GM19438 (cell line): ENCODE measurements around the gene ZNF423.

Experiments
- ATAC-seq: cut with Tn5 transposase; IDR thresholded peaks from one replicate; pipeline ENCODE4 v1.9.1; 2021; ENCODE audit warnings: low read depth; ENCODE audit not compliant: unreplicated experiment

Gene ZNF423

DNA sequence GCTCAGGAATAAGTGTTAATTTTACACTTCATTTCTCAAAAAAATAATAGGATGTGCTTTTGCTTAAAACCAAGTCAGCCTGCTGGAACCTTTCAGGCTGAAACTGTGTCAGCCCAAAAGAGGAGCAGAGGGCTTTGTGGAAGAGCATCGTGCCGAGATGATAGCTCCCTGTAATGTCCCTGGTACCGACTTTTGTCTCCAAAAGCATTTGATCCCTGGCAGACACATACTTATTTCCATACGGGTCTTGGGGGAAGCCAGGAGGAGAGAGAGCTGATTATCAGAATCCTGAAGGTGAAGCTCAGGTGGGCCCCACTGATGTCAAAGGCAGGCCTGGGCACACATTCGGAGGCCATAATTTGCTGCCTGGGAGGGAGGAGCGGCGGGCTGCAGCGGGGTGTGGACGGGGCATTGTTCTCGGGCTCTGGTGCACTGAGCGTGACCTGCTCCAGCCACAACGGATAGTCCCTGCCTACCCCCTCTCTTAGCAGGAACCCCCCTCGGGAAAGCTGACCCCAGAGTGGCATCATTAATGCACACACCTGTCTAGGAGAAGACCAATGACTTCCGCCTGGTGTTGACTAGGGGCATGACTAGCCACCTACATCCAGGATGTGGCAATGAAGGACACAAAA lies 326.4 kb downstream of the ZNF423 start:
- no peak for ATAC-seq

DNA sequence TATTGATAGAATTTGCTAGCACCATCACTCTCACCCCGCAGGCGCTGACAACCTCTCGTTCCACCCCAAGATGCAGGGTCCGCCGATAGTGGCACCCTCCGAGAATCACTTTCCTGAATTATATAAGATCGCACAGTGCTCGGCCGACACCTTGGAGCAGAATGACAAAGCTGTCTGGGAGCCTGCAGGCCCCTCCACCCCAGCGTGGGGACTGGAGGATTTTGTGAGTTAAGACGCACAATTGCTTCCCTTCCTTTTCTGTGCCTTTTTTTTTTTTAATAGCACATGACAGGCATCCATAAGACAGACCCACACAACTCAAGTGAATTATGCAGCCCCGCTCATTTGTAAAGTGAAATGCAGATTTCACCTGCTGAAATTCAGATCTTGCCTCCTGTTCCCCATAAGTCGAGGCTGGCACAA lies 327.0 kb downstream of the ZNF423 start:
- no peak for ATAC-seq

DNA sequence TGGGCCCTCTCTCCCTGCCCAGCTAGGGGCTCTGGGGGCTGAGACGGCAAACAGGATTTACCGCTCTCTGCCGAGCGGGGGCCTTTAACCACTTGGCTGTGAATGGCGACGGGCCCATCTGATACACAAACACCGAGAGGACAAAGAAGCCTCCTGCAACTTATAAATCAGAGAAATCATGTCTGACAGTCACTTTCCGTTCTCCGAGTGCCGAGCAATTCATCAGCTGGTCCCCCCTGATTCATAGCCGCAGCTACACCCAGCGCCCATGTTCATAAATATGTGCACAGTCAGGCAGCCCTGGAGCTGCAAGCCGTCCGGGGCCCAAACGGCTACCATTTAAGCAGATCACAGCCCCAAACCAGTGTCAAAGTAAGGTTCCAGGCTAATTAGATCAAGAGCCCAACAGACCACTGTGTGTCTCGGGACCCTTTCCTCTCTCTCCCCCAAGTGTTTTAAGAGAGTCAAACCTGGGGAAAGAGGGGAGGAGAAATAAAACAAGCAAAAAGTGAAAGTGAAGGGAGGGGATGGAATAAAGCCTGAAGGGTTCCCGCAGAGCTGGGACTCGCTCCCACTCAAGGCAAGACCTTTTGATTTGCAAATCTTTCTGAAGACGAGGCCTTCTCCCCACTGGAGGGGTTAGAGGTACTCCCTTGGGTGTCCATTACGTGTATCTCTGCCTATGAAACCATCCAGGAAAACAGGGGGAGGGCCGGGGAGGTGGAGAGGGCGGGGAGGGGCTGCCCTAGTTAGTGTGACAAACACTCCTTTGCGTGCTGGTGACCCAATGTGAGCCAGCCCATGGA lies 327.6 kb downstream of the ZNF423 start:
- no peak for ATAC-seq

DNA sequence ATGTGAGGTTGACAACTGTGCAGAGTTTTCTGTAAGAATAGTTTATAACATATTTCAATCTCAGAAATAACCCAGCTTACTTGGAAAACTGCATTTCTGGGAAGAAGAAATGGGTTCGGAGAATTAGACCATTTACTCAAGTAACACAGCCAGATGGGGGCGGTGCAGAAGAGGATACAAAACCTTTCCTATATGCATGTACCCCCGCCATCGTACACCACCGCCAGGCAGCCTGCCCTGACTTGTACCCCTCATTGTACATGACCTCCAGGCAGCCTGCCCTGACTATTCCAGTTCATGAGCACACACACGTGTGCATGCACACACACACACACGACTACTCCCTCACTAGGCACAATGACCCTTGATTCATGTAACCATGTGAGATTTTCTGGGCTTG lies 328.3 kb downstream of the ZNF423 start:
- ATAC-seq = no peak

DNA sequence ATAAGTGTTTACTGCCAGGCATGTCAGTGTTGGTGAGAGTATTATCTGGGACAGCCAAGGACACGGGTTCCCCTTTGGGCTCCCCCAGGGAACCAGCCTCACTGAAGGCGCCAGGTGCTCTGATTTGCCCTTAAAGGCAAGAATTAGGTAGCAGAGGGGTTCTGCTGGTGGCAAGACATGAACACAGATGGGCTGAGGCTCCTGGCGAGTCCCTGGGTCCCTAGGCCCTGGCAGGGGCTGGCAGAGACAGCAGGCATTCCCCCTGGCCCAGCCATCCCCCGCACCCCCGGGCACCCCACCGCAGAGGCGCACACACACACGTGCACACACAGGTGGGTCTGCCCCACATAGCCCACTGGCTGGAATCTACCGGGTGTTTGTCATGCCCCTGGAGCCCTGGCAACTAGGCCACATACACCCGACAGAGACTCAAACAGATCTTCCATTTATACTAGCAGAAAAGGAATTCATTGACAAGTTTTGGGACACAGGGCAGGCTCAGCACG lies 329.0 kb downstream of the ZNF423 start:
- ATAC-seq = no peak

DNA sequence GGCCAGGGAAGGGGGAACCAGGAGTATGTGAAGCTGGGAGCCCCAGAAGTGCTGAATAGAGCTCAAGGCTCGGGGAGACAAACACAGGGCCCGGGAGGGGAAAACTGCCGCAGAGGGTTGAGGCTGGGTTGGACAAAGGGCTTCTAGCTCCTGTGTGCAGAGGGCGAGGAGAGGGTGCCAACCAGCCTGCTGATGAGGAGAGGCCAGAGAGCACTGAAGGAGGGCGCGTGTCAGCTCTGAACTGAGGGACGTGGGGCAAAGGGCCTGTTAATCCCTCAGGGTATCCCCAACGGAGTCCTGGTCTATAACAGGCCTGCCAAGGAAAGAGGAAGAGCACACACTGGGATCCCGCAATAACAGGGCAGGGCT lies 331.0 kb downstream of the ZNF423 start:
- ATAC-seq = no peak

DNA sequence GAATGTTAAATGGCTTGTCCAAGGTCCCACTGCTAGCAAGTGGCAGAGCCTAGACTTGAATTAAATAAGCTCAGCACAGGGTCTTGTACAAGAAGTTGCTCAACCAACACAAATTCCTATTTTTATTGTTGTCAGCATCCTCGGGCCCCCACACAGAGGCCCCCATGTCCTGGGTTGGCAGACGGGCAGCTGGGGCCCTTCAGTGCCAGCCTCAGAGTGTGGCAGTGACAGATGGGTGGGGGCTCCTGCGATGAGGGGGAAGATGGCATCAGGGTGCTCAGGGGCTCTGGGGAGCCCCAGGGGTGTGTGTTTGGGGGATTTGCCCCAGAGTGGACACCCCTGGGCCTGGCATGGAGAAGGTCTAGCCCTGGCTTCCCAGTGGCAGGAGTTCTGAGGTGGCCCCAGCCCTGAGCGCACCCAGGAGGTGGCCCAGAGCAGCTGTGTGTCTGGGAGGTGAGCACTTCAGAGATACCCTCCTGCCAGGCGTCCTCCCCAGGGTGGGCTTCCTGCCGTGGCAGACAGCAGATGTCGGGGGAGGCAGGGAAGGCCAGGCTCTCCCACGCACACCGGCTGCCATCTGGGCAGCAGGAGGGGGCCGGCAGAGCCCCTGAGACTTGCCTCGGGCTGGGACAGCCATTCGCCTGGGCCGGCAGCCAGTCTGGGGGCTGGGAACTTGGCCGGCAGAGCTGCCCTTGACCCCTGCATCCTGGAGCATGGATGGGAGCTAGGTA lies 331.5 kb downstream of the ZNF423 start:
- ATAC-seq = no peak

DNA sequence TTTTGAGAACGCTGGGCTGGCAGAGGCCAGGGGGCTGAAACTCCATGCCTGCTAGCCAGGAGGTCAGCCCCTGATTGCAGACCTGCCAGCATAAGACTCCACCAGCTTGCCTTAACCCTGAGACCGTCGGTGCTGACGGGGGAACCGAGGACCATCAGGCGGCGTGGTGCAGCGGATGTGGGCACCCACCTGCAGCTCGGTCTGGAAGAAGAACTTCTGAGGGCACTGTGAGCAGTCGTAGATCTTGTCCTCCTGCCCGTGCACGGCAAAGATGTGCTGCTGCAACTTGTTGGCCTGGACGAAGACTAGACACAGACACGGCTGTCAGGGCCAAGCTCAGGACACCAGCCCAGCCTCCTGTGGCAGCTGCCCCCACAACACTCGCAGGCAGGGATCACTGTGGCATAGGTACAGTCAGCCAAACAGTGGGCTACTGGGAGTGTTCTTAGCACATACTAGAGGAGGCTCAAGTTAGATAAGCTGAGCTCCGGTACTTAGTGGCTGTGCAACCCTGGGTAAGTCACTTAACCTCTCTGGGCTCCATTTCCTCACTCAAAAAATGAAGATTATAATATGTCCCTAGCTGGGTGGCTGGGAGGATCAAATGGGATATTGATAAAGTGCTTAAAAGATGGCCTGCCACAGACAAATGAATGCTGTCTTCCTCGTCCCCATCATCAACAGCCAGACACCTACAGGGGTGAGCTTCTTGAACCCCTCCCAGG lies 332.3 kb downstream of the ZNF423 start:
- no peak for ATAC-seq

DNA sequence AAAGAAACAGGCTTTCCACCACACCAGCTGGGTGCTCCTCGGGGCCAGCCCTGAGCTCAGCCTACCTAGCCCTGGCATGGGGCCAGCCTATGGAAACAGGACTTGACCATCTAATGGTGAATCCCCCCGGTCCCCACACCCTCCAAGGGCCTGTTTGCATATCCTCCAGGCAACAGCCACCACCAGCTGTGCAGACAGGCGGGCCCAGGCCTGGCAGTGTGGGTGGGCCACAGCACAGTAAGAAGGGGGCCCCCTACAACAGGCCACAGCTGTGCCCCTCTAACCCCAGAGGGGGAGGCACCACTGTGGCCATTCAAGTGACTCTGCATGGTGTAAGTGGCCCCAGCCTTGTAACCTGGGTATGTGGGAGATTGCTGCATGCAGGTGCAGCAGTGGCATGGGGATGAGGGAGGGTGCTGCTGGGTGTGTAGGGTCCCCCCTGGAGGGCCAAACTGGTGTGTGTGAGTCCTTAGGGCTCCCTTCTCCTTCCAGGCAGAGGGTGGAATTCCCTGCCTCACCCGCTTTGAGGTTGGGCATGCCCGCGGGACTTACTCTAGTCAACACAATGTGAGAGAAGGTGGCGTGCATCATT lies 334.1 kb downstream of the ZNF423 start:
- ATAC-seq = no peak

DNA sequence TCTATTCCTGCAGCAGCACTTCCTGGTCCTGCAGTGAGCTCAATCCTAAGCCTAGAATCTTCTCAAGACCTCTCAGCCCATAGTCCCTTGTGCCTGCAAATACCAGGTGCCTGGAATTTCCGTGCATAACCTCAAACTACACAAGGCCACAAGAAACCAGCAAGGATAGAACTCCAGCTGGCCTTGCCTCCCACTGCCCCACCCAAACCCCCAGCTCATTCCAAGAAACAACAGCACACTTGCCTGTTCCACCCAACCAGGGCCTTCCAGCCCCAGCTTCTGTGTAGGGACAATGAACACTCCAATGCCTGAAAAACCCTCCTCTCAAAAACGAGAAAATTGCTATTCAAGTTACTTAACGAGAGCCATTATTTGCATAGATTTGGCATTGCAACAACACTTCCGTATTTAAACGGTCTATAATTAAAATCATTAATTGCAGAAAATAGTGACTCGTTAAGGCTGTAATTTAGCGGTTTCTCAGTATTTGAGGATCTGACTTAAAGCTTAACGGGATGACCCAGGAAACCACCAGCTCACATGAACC lies 335.3 kb downstream of the ZNF423 start:
- no peak for ATAC-seq

DNA sequence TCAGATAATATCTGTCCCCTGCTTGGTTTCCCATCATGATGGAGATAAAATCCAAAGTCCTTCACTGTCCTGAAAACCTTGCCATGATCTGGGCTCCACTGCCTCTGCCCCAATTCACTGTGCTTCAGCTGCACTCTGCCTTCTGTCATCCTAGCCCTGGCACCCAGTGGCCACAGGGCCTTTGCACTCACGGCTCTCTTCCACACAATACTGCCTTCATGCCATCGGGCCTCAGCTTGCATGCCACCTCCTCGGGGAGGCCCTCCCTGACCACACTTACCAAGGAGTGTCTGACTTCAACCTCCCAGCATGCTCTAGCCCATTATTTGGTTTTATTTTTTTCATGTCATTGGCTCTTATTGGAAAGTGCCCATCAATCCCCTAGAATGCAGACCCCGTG lies 336.2 kb downstream of the ZNF423 start:
- no peak for ATAC-seq

DNA sequence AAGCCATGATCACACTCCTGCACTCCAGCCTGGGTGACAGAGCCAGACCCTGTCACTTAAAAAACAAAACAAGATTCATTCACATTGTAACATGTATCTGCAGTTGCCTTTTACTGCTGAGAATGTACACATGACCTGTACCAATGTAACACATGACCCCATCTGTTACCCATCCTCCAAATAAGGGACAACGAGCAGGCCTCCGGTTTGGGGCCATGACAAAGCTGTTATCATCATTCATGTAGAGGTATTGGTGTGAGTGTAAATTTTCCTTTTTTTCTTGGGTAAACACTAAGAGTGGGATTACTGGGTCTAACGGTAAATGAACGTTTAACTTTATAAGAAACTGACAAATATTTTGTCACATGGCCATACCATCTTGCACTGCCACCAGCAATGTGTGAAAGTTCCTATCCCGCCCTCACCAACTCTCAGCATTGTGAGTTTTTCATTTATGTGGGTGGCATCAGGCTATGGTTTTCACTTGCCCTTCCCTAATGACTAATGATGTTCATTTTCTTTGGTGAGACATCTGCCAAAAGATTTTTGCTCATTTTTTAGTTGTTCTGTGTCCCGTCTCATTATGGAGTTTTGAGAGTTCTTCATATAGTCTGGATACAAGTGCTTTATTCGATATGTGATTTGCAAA lies 336.8 kb downstream of the ZNF423 start:
- no peak for ATAC-seq

DNA sequence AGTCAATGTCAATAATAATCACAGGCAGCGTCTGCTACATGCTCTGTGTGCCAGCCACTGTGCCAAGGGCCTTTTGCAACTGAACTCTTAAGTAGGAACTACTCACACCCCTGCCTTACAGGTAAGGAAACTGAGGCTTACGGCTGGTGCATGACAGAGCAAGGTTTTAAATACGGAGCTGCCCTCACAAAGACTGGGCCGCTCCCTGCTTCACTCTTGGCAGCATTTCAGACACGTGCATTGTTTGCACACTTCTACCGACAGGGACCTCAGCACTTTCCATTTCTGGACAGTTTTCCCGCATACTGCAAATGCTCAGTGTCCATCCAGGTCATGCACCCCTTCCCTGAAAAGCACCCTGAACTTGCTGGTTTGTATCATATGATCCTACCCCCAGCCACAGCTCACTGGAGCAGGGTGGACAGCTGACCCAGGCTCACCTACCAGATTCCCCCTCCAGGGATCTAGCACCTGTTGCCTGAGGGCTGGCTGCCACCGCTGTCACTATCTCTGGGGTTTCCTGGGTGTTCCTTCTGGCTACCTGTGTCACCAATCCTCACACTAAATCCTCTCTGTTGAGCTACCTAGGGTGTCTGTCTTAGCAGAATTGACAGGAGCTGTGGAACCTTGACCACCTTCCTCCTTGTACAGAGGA lies 339.4 kb downstream of the ZNF423 start:
- ATAC-seq = no peak

DNA sequence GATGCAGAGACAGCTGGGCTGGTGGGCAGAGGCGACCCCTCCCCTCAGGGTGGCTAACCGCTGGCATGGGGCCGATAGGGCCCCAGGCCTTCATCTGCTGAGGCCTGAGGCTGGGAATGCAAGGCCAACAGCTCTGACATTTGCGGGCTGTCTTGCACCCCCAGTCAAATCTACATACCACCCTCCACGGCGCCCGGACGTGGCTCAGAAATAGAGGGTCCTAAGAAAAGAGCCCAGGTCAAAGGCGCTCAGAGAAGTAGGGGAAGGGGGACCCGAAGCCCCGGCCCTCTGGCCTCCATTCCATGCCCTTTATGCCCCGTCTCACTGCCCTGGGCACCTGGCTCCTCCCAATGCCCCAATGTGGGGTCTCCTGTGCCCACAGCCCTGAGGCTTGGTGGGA lies 340.1 kb downstream of the ZNF423 start:
- ATAC-seq = no peak

DNA sequence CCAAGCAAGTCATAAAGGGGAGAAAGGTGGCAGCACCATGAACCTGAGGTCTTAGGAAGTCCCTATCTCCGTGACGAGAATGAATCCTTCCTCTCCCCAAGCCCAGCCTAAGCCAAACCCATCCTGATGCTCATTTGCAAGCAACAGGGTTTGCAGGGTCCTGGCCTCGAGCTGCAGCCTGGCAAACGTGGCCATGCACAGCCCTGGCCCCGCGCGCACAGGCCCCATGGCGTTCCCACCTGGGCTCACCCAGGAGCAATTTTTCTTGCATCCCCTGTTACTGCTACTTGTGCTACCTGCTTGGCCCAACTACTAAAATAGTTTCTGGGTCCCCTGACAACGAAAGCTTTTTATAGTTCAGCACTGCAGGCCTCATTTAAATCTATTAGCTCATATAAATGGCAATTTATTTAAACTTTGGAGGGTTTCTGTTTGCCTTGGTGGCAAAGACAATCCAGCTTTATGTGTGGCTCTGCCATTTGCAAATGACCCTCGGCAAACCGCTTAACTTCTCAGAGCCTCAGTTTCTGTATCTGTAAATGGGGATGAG lies 340.8 kb downstream of the ZNF423 start:
- ATAC-seq = no peak

DNA sequence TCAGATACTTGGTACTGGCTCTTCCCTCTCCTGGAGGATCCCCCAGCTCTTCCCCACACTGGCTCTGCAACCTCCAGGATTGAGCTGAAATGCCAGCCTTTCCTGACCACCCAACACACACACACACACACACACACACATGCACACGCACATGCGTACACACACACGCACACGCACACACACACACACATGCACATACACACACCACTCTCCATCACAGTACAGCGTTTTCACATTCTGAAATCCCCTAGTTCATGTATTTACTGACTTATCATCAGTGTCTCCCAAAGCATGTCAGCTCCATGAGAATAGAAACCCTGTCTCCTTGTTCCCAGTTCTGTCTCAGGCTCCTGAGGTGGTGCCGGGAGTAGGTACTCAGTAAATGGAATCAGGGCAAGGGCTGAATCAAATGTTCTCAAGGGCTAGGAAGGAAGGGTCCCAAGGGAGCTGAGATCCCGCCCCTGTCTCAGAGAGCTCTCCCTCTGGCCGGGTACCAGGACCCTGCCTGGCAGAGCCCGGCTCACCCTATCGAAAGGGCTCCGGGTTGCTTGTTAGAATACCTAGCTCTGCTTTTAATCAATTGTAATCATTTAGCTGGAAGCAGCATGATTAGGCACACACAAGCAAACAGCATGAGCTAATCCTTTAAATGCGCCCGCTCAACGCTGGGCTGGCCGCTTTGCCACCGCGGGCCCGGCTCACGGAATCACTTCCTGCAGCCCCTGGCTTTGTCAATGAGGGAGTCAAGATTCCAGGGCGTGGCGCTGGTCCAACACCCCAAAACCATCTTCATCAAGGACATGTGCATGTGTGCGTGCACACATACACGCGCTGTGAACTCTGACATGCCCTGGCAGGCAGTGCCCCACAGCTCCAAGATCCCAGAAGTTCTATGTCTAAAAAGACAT lies 341.6 kb downstream of the ZNF423 start:
- ATAC-seq = no peak

DNA sequence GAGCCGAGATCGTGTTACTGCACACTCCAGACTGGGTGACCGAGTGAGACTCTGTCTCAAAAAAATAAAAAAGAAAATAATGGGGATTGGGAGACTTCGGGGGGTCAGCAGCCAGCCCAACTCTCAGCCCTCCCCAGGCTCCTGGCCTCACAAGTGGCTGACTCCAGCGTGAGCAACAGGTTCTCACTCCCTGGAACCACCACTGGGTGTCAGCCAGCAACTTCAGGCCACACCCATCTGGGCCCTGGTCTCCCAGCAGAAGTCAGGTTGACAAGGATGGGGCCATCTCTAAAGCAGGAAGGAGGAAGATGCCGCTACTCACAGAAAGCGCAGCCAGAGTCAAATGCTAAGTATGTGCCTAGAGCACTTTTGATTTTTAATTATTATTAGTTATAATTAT lies 342.9 kb downstream of the ZNF423 start:
- ATAC-seq = no peak
